ENCODE measurements around the gene NUAK1.

NUAK1 gene

GRCh38 chr12:106039242-106039641 is 99.5 kb downstream of the NUAK1 start:
- H3K4me1 ChIP-seq (ENCODE audit: control insufficient read depth in 2 of 2, insufficient read depth in 2 of 2, low read length in 2 of 2) = no peaks in the 10 kb centered on the region
- H3K27ac ChIP-seq (ENCODE audit: low read depth in 2 of 2, low read length in 2 of 2) = no peak overlapping the region
- H3K9me3 ChIP-seq (ENCODE audit: control insufficient read depth in 2 of 2, low read length in 2 of 2) = no peaks in the 10 kb centered on the region
- no peaks in the 10 kb centered on the region for H3K27me3 ChIP-seq (ENCODE audit: control insufficient read depth in 2 of 2, insufficient read depth in 2 of 2, low read length in 2 of 2)
- no peak overlapping the region for H3K4me3 ChIP-seq (ENCODE audit: low read length in 2 of 2)
- H3K9ac ChIP-seq (ENCODE audit: low read depth in 1 of 2, low read length in 2 of 2) = no peak overlapping the region
- H3K36me3 ChIP-seq (ENCODE audit: control insufficient read depth in 2 of 2, insufficient read depth in 2 of 2, low read length in 2 of 2) = no peaks in the 10 kb centered on the region

DNA sequence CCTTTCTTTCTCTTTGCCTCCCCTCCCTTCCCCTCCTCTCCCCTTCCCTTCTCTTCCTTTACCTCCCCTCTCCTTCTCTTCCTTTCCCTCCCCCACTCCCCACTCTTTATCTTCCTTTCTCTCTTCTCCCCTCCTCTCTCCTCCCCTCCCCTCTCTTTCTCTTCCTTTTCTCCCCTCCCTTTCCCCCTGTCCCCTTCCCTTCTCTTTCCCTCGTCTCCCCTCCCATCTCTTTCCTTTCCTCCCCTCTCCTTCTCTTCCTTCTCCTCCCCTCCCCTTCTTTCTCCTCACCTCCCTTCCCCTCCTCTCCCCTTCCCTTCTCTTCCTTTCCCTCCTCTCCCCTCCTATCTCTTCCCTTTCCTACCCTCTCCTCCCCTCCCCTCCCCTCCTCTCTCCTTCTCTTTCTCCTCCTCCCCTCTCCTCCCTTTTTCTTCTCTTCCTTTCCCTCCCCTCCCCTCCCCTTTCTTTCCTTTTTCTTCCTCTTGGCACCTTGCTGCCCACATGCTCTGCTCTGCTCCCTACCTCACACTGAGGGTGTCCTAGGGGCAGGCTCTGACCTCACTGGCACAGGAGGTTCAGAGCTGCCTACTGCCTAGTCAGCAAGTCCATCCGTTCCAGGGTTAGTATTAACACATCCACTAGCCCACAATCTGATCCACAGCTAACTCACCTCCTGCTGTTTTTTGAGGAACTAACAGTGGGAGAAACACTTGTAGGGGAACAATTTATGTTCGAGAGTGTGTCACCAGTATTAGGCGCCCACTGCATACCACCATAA is 101.0 kb downstream of the NUAK1 start:
- no peaks in the 10 kb centered on the region for H3K4me1 ChIP-seq (ENCODE audit: control insufficient read depth in 2 of 2, insufficient read depth in 2 of 2, low read length in 2 of 2)
- H3K27me3 ChIP-seq (ENCODE audit: control insufficient read depth in 2 of 2, insufficient read depth in 2 of 2, low read length in 2 of 2) = no peaks in the 10 kb centered on the region
- H3K27ac ChIP-seq (ENCODE audit: low read depth in 2 of 2, low read length in 2 of 2) = no peak overlapping the region
- no peaks in the 10 kb centered on the region for H3K36me3 ChIP-seq (ENCODE audit: control insufficient read depth in 2 of 2, insufficient read depth in 2 of 2, low read length in 2 of 2)
- H3K4me3 ChIP-seq (ENCODE audit: low read length in 2 of 2) = no peak overlapping the region
- H3K9ac ChIP-seq (ENCODE audit: low read depth in 1 of 2, low read length in 2 of 2) = no peak overlapping the region
- H3K9me3 ChIP-seq (ENCODE audit: control insufficient read depth in 2 of 2, low read length in 2 of 2) = no peaks in the 10 kb centered on the region

GRCh38 chr12:106035421-106035820 is 103.3 kb downstream of the NUAK1 start:
- H3K4me3 ChIP-seq (ENCODE audit: low read length in 2 of 2) = no peak overlapping the region
- no peak overlapping the region for H3K27ac ChIP-seq (ENCODE audit: low read depth in 2 of 2, low read length in 2 of 2)
- H3K4me1 ChIP-seq (ENCODE audit: control insufficient read depth in 2 of 2, insufficient read depth in 2 of 2, low read length in 2 of 2) = no peaks in the 10 kb centered on the region
- no peaks in the 10 kb centered on the region for H3K36me3 ChIP-seq (ENCODE audit: control insufficient read depth in 2 of 2, insufficient read depth in 2 of 2, low read length in 2 of 2)
- no peaks in the 10 kb centered on the region for H3K9me3 ChIP-seq (ENCODE audit: control insufficient read depth in 2 of 2, low read length in 2 of 2)
- H3K9ac ChIP-seq (ENCODE audit: low read depth in 1 of 2, low read length in 2 of 2) = no peak overlapping the region
- no peaks in the 10 kb centered on the region for H3K27me3 ChIP-seq (ENCODE audit: control insufficient read depth in 2 of 2, insufficient read depth in 2 of 2, low read length in 2 of 2)

DNA sequence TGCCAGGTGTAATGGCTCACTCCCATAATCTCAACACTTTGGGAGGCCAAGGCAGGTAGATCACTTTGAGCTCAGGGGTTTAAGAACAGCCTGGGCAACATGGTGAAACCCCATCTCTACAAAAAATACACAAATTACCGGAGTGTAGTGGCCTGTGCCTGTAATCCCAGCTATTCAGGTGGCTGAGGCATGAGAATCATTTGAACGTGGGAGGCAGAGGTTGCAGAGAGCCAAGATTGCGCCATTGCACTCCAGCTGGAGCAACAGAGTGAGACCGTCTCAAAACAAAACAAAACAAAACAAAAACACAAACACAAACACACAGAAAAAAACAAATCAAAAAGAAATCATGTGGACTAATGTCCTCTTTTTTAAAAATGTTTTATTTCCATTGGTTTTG is 104.4 kb downstream of the NUAK1 start:
- no peak overlapping the region for H3K9ac ChIP-seq (ENCODE audit: low read depth in 1 of 2, low read length in 2 of 2)
- H3K27ac ChIP-seq (ENCODE audit: low read depth in 2 of 2, low read length in 2 of 2) = no peak overlapping the region
- no peak overlapping the region for H3K4me3 ChIP-seq (ENCODE audit: low read length in 2 of 2)
- H3K36me3 ChIP-seq (ENCODE audit: control insufficient read depth in 2 of 2, insufficient read depth in 2 of 2, low read length in 2 of 2) = no peaks in the 10 kb centered on the region
- H3K27me3 ChIP-seq (ENCODE audit: control insufficient read depth in 2 of 2, insufficient read depth in 2 of 2, low read length in 2 of 2) = no peaks in the 10 kb centered on the region
- H3K9me3 ChIP-seq (ENCODE audit: control insufficient read depth in 2 of 2, low read length in 2 of 2) = no peaks in the 10 kb centered on the region
- H3K4me1 ChIP-seq (ENCODE audit: control insufficient read depth in 2 of 2, insufficient read depth in 2 of 2, low read length in 2 of 2) = no peaks in the 10 kb centered on the region

DNA sequence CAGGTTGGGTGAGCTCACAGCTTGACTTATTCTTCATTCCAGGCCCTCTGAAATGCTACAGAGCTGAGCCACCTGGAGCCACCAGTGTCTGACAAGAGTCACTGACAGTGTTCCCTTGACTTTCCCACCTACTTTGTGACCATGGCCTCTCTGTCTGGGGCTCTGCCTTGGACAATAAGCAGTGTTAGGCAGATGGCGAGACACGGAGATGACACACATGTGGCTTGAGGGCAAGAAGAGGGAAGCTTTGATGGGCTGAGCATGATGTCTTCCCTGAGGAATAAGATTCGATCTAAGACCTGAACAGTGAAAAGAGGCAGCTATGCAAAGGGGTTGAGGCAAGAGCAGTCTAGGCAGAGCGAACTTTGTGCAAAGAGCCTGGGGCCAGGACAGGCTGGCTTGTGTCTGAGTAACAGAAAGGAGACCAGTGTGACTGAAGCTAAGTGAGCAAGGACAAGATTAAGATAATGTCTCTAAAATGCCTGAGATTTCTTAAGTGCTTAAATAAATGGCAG is 105.5 kb downstream of the NUAK1 start:
- H3K9me3 ChIP-seq (ENCODE audit: control insufficient read depth in 2 of 2, low read length in 2 of 2) = no peaks in the 10 kb centered on the region
- no peak overlapping the region for H3K4me3 ChIP-seq (ENCODE audit: low read length in 2 of 2)
- no peak overlapping the region for H3K27ac ChIP-seq (ENCODE audit: low read depth in 2 of 2, low read length in 2 of 2)
- H3K27me3 ChIP-seq (ENCODE audit: control insufficient read depth in 2 of 2, insufficient read depth in 2 of 2, low read length in 2 of 2) = no peaks in the 10 kb centered on the region
- no peaks in the 10 kb centered on the region for H3K36me3 ChIP-seq (ENCODE audit: control insufficient read depth in 2 of 2, insufficient read depth in 2 of 2, low read length in 2 of 2)
- no peak overlapping the region for H3K9ac ChIP-seq (ENCODE audit: low read depth in 1 of 2, low read length in 2 of 2)
- no peaks in the 10 kb centered on the region for H3K4me1 ChIP-seq (ENCODE audit: control insufficient read depth in 2 of 2, insufficient read depth in 2 of 2, low read length in 2 of 2)

GRCh38 chr12:106032623-106032925 is 106.2 kb downstream of the NUAK1 start:
- Histone ChIP-seq H3K4me3 (ENCODE audit: low read length in 2 of 2) (no peak overlapping the region), H3K27me3 (ENCODE audit: control insufficient read depth in 2 of 2, insufficient read depth in 2 of 2, low read length in 2 of 2) (no peaks in the 10 kb centered on the region), H3K36me3 (ENCODE audit: control insufficient read depth in 2 of 2, insufficient read depth in 2 of 2, low read length in 2 of 2) (no peaks in the 10 kb centered on the region), H3K9ac (ENCODE audit: low read depth in 1 of 2, low read length in 2 of 2) (no peak overlapping the region), H3K9me3 (ENCODE audit: control insufficient read depth in 2 of 2, low read length in 2 of 2) (no peaks in the 10 kb centered on the region), H3K27ac (ENCODE audit: low read depth in 2 of 2, low read length in 2 of 2) (no peak overlapping the region), H3K4me1 (ENCODE audit: control insufficient read depth in 2 of 2, insufficient read depth in 2 of 2, low read length in 2 of 2) (no peaks in the 10 kb centered on the region)

DNA sequence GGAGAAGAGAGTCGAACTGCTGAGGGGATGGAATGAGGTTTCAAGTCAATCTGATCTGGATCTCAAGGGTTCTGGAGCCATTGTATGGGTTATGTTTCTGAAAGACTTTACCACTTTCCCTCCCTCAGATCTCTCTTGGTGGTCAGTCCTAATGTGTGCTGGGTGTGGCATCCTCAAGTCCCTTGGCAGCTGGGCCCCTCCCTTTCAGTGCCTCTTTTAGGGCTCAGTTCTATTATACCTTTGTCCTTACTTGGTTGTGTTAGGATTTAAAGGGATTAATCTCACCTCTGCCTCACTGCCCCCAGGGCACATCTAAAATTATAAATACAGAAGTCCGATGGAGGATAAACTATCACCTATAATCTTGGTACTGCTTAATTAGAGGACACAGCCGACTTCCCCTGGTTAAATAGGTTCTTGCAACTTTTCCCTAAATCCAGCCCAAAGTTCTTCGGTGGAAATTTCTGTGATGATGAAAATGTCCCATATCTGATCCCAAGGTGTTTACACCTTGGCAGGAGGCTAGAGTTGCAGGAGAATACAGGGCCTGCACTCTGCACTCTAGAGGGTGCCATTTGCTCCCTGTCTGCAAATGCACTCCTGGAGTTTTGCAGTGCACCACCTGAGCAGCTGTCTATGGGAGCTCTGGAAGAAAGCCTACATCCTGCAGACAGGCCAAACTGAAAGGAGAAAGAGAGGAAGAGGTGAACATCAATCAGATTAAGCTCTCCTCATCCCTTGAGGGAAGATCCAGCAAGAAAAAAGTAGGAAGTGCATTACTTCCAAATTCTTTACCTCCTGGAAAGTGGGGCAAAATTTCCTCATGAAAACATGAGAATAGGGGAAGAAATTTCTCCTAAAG is 106.8 kb downstream of the NUAK1 start:
- H3K36me3 ChIP-seq (ENCODE audit: control insufficient read depth in 2 of 2, insufficient read depth in 2 of 2, low read length in 2 of 2) = no peaks in the 10 kb centered on the region
- no peaks in the 10 kb centered on the region for H3K27me3 ChIP-seq (ENCODE audit: control insufficient read depth in 2 of 2, insufficient read depth in 2 of 2, low read length in 2 of 2)
- no peaks in the 10 kb centered on the region for H3K9me3 ChIP-seq (ENCODE audit: control insufficient read depth in 2 of 2, low read length in 2 of 2)
- H3K4me1 ChIP-seq (ENCODE audit: control insufficient read depth in 2 of 2, insufficient read depth in 2 of 2, low read length in 2 of 2) = no peaks in the 10 kb centered on the region
- no peak overlapping the region for H3K9ac ChIP-seq (ENCODE audit: low read depth in 1 of 2, low read length in 2 of 2)
- H3K27ac ChIP-seq (ENCODE audit: low read depth in 2 of 2, low read length in 2 of 2) = no peak overlapping the region
- H3K4me3 ChIP-seq (ENCODE audit: low read length in 2 of 2) = no peak overlapping the region

- no peak overlapping the region for H3K27ac ChIP-seq (ENCODE audit: low read depth in 2 of 2, low read length in 2 of 2)
- H3K9me3 ChIP-seq (ENCODE audit: control insufficient read depth in 2 of 2, low read length in 2 of 2) = no peaks in the 10 kb centered on the region
- no peak overlapping the region for H3K9ac ChIP-seq (ENCODE audit: low read depth in 1 of 2, low read length in 2 of 2)
- no peaks in the 10 kb centered on the region for H3K4me1 ChIP-seq (ENCODE audit: control insufficient read depth in 2 of 2, insufficient read depth in 2 of 2, low read length in 2 of 2)
- no peak overlapping the region for H3K4me3 ChIP-seq (ENCODE audit: low read length in 2 of 2)
- H3K27me3 ChIP-seq (ENCODE audit: control insufficient read depth in 2 of 2, insufficient read depth in 2 of 2, low read length in 2 of 2) = no peaks in the 10 kb centered on the region
- no peaks in the 10 kb centered on the region for H3K36me3 ChIP-seq (ENCODE audit: control insufficient read depth in 2 of 2, insufficient read depth in 2 of 2, low read length in 2 of 2)
Observed at GRCh38 chr12:106030210-106031071, 108.3 kb downstream of the NUAK1 start.

DNA sequence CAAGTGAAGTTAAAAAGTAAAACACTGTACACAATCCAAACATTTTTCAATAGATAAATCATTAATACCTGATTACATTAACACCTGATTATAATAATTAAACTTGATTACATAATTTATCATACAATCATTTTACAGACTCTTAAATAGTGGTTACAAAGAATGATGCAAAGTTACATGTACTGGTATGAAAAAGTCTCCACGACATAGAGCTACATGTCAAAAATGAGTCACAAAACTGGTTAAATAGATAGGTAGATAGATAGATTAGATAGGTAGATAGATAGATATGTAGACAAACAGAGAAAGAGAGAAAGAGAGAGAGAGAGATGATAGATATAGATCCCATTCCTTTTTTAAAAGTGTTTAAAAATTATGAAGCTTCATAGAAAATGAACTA is 109.2 kb downstream of the NUAK1 start:
- H3K9me3 ChIP-seq (ENCODE audit: control insufficient read depth in 2 of 2, low read length in 2 of 2) = no peaks in the 10 kb centered on the region
- no peak overlapping the region for H3K9ac ChIP-seq (ENCODE audit: low read depth in 1 of 2, low read length in 2 of 2)
- H3K4me1 ChIP-seq (ENCODE audit: control insufficient read depth in 2 of 2, insufficient read depth in 2 of 2, low read length in 2 of 2) = no peaks in the 10 kb centered on the region
- H3K27ac ChIP-seq (ENCODE audit: low read depth in 2 of 2, low read length in 2 of 2) = no peak overlapping the region
- no peaks in the 10 kb centered on the region for H3K36me3 ChIP-seq (ENCODE audit: control insufficient read depth in 2 of 2, insufficient read depth in 2 of 2, low read length in 2 of 2)
- no peak overlapping the region for H3K4me3 ChIP-seq (ENCODE audit: low read length in 2 of 2)
- no peaks in the 10 kb centered on the region for H3K27me3 ChIP-seq (ENCODE audit: control insufficient read depth in 2 of 2, insufficient read depth in 2 of 2, low read length in 2 of 2)

- H3K27ac ChIP-seq (ENCODE audit: low read depth in 2 of 2, low read length in 2 of 2) = no peak overlapping the region
- H3K27me3 ChIP-seq (ENCODE audit: control insufficient read depth in 2 of 2, insufficient read depth in 2 of 2, low read length in 2 of 2) = no peaks in the 10 kb centered on the region
- H3K36me3 ChIP-seq (ENCODE audit: control insufficient read depth in 2 of 2, insufficient read depth in 2 of 2, low read length in 2 of 2) = no peaks in the 10 kb centered on the region
- no peak overlapping the region for H3K9ac ChIP-seq (ENCODE audit: low read depth in 1 of 2, low read length in 2 of 2)
- H3K9me3 ChIP-seq (ENCODE audit: control insufficient read depth in 2 of 2, low read length in 2 of 2) = no peaks in the 10 kb centered on the region
- H3K4me3 ChIP-seq (ENCODE audit: low read length in 2 of 2) = no peak overlapping the region
- H3K4me1 ChIP-seq (ENCODE audit: control insufficient read depth in 2 of 2, insufficient read depth in 2 of 2, low read length in 2 of 2) = no peaks in the 10 kb centered on the region
Observed at GRCh38 chr12:106027911-106028310, 110.8 kb downstream of the NUAK1 start.

All from mucosa of rectum (tissue), 2 donors.